OCI-LY7 (cell line): ENCODE results near the gene UBE4B. TPM values are rescaled to one million over a fixed set of nuclear protein-coding genes. Genes with fewer than 3 reads are reported as not detected.
"Not testable (repeated sequence)": the region's sequence is repeated elsewhere in the genome, so short reads cannot be mapped to it uniquely, and the experiment has no call there.

Source experiments
- BruUV-seq: library from RNA; stranded (reverse); fragments of 400-500 nt; replicated peaks from 2 replicates; lab custom pipeline; 2021; lab: Mats Ljungman, UMichigan
- CTCF ChIA-PET: fragments of 300-600 bp; sonication (Branson Sonifier 250); formaldehyde crosslinking; loops from one replicate; lab custom pipeline; 2022; ENCODE audit warnings: antibody characterized with exemption; ENCODE audit not compliant: unreplicated experiment; lab: Charles Lee
- POLR2A ChIA-PET: fragments of 300-600 bp; sonication (Branson Sonifier 250); formaldehyde crosslinking; loops from one replicate; lab custom pipeline; 2022; ENCODE audit warnings: antibody characterized with exemption; lab: Charles Lee
- DNase-seq: peaks from one replicate; pipeline ENCODE4 v3.0.0-alpha.2; 2015; ENCODE audit warnings: low spot score
- H2AFZ ChIP-seq: fragments of 200-600 bp; sonication (generic), shearing (Covaris generic); 2 replicates; pipeline ENCODE4 v1.6.1; 2014; ENCODE audit warnings: mild to moderate bottlenecking, antibody characterized with exemption, low read length, moderate library complexity
- H3K27ac ChIP-seq: fragments of 200-600 bp; sonication (generic); 2 replicates; pipeline ENCODE4 v1.5.1; 2014; ENCODE audit warnings: mixed run types, low read depth, mild to moderate bottlenecking, moderate library complexity, low read length, inconsistent platforms; ENCODE audit not compliant: poor library complexity, severe bottlenecking
- H3K36me3 ChIP-seq: fragments of 200-600 bp; sonication (generic); 2 replicates; pipeline ENCODE4 v1.6.1; 2014; ENCODE audit warnings: mild to moderate bottlenecking, antibody characterized with exemption, low read length, moderate library complexity, mixed read lengths; ENCODE audit not compliant: insufficient read depth
- H3K4me1 ChIP-seq: fragments of 200-600 bp; sonication (generic); 2 replicates; pipeline ENCODE4 v1.5.1; 2014; ENCODE audit warnings: mild to moderate bottlenecking, low read length; ENCODE audit not compliant: insufficient read depth, poor library complexity, severe bottlenecking
- H3K4me2 ChIP-seq: fragments of 200-600 bp; sonication (generic); 2 replicates; pipeline ENCODE4 v1.6.1; 2014; ENCODE audit warnings: mild to moderate bottlenecking, low read length
- H3K4me3 ChIP-seq: fragments of 200-600 bp; sonication (generic); 2 replicates; pipeline ENCODE4 v1.5.1; 2014; ENCODE audit warnings: mild to moderate bottlenecking, low read depth, low read length; ENCODE audit not compliant: poor library complexity, severe bottlenecking
- H3K79me2 ChIP-seq: fragments of 200-600 bp; sonication (generic); 2 replicates; pipeline ENCODE4 v1.6.1; 2016; ENCODE audit warnings: low read depth, mild to moderate bottlenecking, low read length, moderate library complexity, mixed read lengths; ENCODE audit not compliant: insufficient read depth
- H3K9me2 ChIP-seq: fragments of 200-600 bp; sonication (generic); 2 replicates; pipeline ENCODE4 v1.6.1; 2016; ENCODE audit warnings: mild to moderate bottlenecking, low read length, mixed read lengths; ENCODE audit not compliant: insufficient read depth
- H3K9me3 ChIP-seq: fragments of 200-600 bp; sonication (generic); 2 replicates; pipeline ENCODE4 v1.6.1; 2014; ENCODE audit warnings: mild to moderate bottlenecking, mixed run types, low read length, mixed read lengths
- H4K20me1 ChIP-seq: fragments of 200-600 bp; sonication (generic); 2 replicates; pipeline ENCODE4 v1.6.1; 2014; ENCODE audit warnings: mild to moderate bottlenecking, antibody characterized with exemption, low read length, moderate library complexity, mixed read lengths; ENCODE audit not compliant: insufficient read depth
- CTCF ChIP-seq: fragments of 200-600 bp; sonication (generic); conservative IDR thresholded peaks from 2 replicates; pipeline ENCODE4 v1.5.1; 2014; ENCODE audit warnings: mild to moderate bottlenecking, antibody characterized with exemption, low read length, moderate library complexity, mixed read lengths
- EZH2phosphoT487 ChIP-seq: fragments of 200-600 bp; sonication (generic); IDR thresholded peaks from 2 replicates; pipeline ENCODE4 v1.6.1; 2018; ENCODE audit warnings: low read depth, borderline replicate concordance, mild to moderate bottlenecking, mixed run types, antibody characterized with exemption, low read length, moderate library complexity, mixed read lengths
- intact Hi-C: fragments of 100-400 bp; cut with micrococcal nuclease; formaldehyde crosslinking; loops from one replicate; pipeline ENCODE4 v1.10.0; 2022; ENCODE audit not compliant: unreplicated experiment
- total RNA-seq, 2 experiments: library from RNA; depleted of rRNA in 1 of 2; stranded (reverse); fragments of >200 nt in 1 of 2; shearing (Covaris generic) in 1 of 2; gene quantifications; 2 replicates each; pipeline ENCODE4 v1.2.3, GENCODE V29; 2014 to 2022

The UBE4B gene
- total RNA-seq, 2 experiments from 2014 or later, result 21.5 to 40.7 TPM

- peaks cover under 1% of the 10 kb centered on the region for H3K4me1 ChIP-seq
- H3K9me3 ChIP-seq, result no peaks in the 10 kb centered on the region
- no peak overlapping the region for H2AFZ ChIP-seq
- H4K20me1 ChIP-seq, result no peaks in the 10 kb centered on the region
- H3K9me2 ChIP-seq, result no peaks in the 10 kb centered on the region
- intact Hi-C loops, result no loop called here
- ChIA-PET CTCF (no interaction called here), POLR2A (interaction anchor here (1.0 kb wide), 1 partner anchor 26 kb away, joined by 4 read pairs; no protein-coding TSS in a partner anchor)
- no TSS peak for BruUV-seq
- no peaks in the 10 kb centered on the region for H3K79me2 ChIP-seq
- H3K27ac ChIP-seq, result no peak overlapping the region
- H3K36me3 ChIP-seq, result no peaks in the 10 kb centered on the region
- no peak overlapping the region for H3K4me2 ChIP-seq
- H3K4me3 ChIP-seq, result no peak overlapping the region
- no peak for TF ChIP-seq EZH2phosphoT487
- DNase-seq, result no peak
Measured at GRCh38 chr1:10204003-10204642, 171.4 kb downstream of the UBE4B start.

- intact Hi-C loops, H3K4me1 ChIP-seq, DNase-seq, H3K79me2 ChIP-seq, POLR2A ChIA-PET, H3K9me2 ChIP-seq, BruUV-seq, H3K27ac ChIP-seq, H4K20me1 ChIP-seq, H3K4me3 ChIP-seq, H3K36me3 ChIP-seq, H3K9me3 ChIP-seq, CTCF ChIA-PET, H3K4me2 ChIP-seq, H2AFZ ChIP-seq: not testable (repeated sequence)
Measured at GRCh38 chr1:10205206-10205605, 172.4 kb downstream of the UBE4B start.

GRCh38 chr1:10207810-10208209, 175.1 kb downstream of the UBE4B start:
- BruUV-seq, result no TSS peak
- Histone ChIP-seq H3K9me3 (no peaks in the 10 kb centered on the region), H3K9me2 (no peaks in the 10 kb centered on the region), H3K4me1 (peaks cover 11% of the 10 kb centered on the region), H3K4me3 (no peak overlapping the region), H3K4me2 (no peak overlapping the region), H3K27ac (no peak overlapping the region), H3K36me3 (no peaks in the 10 kb centered on the region), H4K20me1 (no peaks in the 10 kb centered on the region), H3K79me2 (no peaks in the 10 kb centered on the region), H2AFZ (no peak overlapping the region)
- ChIA-PET CTCF (no interaction called here), POLR2A (no interaction called here)
- TF ChIP-seq CTCF (no peak), EZH2phosphoT487 (no peak)
- intact Hi-C loops, result no loop called here
- no peak for DNase-seq
